IPS-NIHi7 (cell line): Measurements from ENCODE around the gene TGFB1.
"Not testable (repeated sequence)": the region's sequence is repeated elsewhere in the genome, so short reads cannot be mapped to it uniquely, and the experiment has no call there.

Experiments
- DNase-seq: peaks from one replicate; pipeline ENCODE4 v3.0.0; 2012; ENCODE audit warnings: mixed read lengths; ENCODE audit errors: extremely low spot score

TGFB1 gene

GRCh38 chr19:41369769-41370168, 16.0 kb upstream of the TGFB1 start:
- no peak for DNase-seq

GRCh38 chr19:41367848-41368301, 14.2 kb upstream of the TGFB1 start:
- DNase-seq: no peak

- DNase-seq: no peak
These were observed 12.4 kb upstream of the TGFB1 start for GRCh38 chr19:41366089-41366488.

DNA sequence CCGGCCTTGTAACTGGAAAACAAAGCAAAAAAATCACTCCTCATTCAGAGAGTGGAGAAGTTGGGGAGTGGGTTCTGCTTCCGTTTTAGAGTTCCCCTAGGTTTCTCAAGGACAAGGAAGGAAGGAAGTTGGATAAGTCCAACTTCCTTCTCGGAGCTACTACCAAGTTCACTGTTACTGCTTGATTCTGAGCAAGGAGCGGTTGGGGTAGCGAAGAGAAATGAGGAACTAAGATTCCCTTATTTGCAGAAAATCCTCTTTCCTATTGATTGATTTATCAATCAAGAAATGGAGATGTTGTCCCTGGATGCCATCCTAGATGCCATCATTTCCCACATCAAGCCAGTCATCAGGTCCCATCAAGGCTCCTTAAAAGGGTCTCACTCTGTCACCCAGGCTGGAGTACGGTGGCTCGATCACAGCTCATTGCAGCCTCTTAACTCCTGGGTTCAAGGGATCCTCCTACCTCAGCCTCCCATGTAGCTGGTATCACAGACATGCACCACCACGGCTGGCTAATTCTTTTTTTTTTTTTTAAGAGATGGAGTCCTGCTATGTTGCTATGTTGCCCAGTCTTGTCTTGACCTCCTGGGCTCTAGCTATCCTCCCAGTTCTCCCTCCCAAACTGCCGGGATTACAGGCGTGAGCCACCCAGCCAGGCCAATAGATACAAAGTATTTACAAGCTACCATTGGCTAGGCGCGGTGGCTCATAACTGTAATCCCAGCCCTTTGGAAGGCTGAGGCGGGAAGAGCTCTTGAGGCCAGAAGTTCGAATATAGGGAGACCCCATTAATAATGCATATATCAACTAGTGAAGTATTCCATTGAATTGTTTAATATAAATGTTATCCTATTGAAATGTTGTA, 11.0 kb upstream of the TGFB1 start:
- no peak for DNase-seq

GRCh38 chr19:41363753-41364523, 10.2 kb upstream of the TGFB1 start, which contains the start of gene B9D2:
Gene B9D2, minus strand, starts transcription at chr19:41364149. Its CDS starts 630 bp downstream, at chr19:41363519.
- peak; percentile 96 for DNase-seq

GRCh38 chr19:41363371-41363752, 9.6 kb upstream of the TGFB1 start:
- no peak for DNase-seq

DNA sequence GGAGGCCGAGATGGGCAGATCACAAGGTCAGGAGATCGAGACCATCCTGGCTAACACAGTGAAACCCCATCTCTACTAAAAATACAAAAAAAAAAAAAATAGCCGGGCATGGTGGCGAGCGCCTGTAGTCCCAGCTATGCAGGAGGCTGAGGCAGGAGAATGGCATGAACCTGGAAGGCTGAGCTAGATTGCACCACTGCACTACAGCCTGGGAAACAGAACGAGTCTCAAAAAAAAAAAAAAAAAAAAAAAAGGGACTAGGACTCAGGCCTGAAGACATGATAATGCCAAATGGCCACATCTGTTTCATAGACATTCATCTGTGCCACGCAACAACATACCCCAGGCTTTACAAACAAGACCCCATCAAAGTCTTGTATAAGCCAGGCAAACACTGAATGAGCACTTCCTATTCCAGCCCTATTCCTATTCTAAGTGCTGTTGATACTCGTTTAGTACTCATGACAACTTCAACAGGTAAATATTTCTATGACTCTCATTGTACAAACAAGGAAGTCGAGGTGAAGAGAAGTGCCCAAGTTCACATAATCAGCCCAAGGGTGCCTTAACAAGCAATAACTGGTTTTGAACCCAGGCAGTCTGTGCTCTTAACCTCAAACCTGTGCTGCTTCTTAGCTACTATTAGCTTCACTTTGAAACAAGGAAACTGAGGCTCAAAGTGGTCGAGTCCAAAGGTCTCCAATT, 8.6 kb upstream of the TGFB1 start:
- DNase-seq: no peak

GRCh38 chr19:41359741-41360140, 6.0 kb upstream of the TGFB1 start:
- no peak for DNase-seq

- no peak for DNase-seq
These were observed 4.0 kb upstream of the TGFB1 start for GRCh38 chr19:41357746-41358145.

GRCh38 chr19:41356984-41357739, 3.4 kb upstream of the TGFB1 start:
- no peak for DNase-seq

DNA sequence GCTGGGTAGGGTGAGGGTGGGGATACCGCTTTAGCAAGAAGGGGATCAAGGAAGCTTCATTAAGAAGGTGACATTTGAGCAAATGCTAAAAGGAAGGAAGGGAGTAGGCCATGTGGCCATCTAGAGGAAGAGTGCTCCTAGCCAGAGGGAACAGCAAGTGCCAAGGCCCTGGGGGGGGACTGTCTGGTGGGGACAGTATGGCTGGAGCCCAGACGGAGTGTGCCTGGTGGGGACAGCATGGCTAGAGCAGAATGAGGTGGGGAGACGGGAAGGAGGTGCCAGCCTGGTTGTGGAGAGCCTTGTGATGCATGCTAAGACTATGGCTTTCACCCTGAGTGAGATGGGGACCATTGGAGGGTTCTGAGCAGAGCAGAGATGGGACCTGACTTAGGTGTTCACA, 2.1 kb upstream of the TGFB1 start:
- no peak for DNase-seq

GRCh38 chr19:41355035-41355434, 1.3 kb upstream of the TGFB1 start:
- no peak for DNase-seq

DNA sequence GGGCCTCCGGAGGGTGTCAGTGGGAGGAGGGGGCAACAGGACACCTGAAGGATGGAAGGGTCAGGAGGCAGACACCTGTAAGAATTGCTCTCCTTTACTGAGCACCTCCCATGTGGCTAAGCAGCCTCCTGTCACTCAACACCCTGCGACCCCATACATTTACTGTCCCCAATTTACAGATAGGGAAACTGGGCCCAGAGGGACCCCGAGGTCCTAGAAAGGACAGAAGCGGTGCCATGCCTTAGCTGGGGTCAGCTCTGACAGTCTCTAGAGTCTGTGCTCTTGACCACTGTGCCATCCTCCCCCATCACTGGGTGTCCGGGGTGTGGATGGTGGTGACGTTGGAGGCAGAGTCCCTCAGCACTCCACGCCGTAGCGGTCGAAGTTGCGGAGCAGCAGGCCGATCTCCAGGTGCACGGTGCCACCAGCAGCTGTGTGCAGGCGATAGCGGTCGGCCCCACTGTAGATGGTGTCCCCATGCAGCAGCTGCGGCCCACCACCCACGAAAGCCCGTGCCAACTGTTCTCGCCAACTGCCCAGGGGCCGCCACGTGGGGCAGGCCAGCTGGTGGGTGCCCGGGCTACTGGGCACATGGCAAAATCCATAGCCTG, 726 bp upstream of the TGFB1 start:
- no peak for DNase-seq

DNA sequence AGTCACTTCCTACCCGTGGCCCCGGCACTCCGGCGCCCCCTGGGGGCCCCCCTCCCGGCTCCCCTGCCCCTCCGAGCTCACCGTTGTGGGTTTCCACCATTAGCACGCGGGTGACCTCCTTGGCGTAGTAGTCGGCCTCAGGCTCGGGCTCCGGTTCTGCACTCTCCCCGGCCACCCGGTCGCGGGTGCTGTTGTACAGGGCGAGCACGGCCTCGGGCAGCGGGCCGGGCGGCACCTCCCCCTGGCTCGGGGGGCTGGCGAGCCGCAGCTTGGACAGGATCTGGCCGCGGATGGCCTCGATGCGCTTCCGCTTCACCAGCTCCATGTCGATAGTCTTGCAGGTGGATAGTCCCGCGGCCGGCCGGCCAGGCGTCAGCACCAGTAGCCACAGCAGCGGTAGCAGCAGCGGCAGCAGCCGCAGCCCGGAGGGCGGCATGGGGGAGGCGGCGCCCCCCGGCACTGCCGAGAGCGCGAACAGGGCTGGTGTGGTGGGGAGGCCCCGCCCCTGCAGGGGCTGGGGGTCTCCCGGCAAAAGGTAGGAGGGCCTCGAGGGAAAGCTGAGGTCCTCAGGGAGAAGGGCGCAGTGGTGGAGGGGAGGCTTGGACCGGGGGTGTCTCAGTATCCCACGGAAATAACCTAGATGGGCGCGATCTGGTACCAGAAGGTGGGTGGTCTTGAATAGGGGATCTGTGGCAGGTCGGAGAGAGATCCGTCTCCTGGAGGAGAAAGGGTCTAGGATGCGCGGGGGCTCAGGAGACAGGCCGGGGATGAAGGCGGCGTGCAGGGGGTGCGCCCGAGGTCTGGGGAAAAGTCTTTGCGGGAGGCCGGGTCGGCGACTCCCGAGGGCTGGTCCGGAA, 885 bp downstream of the TGFB1 start:
- peak; percentile 64 for DNase-seq

- no peak for DNase-seq
These were observed 1.5 kb downstream of the TGFB1 start for GRCh38 chr19:41352279-41352608.

- DNase-seq: peak; percentile 73
These were observed 2.1 kb downstream of the TGFB1 start for GRCh38 chr19:41351339-41352245.

- peak; percentile 31 for DNase-seq
These were observed 2.9 kb downstream of the TGFB1 start for GRCh38 chr19:41350735-41351338.

GRCh38 chr19:41346916-41347315, 6.8 kb downstream of the TGFB1 start:
- DNase-seq: not testable (repeated sequence)

DNA sequence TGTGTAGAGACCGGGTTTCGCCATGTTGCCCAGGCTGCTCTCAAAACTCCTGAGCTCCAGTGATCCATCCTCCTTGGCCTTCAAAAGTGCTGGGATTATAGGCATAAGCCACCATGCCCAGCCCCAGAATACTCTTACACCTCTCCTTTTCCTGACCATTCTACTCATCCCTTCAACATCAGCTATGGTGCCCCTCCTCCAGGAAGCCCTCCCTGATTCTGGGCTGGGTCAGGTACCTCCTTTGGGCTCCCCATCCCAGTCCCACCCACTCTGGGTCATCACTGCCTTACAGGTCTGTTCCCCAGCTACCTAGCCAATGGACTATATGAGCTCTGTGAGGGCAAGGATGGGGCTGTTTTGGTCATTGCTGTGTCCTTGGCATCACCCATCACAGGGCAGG, 9.6 kb downstream of the TGFB1 start:
- DNase-seq: no peak
